H1 (cell line): Measurements from ENCODE around the gene FAM222B. TPM values are rescaled to one million over a fixed set of nuclear protein-coding genes. Genes with fewer than 3 reads are reported as not detected.

Source experiments
- CTCF ChIA-PET: fragments of 300-600 bp; sonication (Branson Sonifier 250); formaldehyde crosslinking; loops from one replicate; lab custom pipeline; 2021; ENCODE audit not compliant: partially characterized antibody; lab: Charles Lee
- POLR2A ChIA-PET: fragments of 300-600 bp; sonication (Branson Sonifier 250); formaldehyde crosslinking; loops from one replicate; lab custom pipeline; 2021; ENCODE audit warnings: inconsistent platforms; ENCODE audit not compliant: partially characterized antibody; lab: Charles Lee
- DNase-seq, 2 experiments: peaks; one replicate each; pipeline versions ENCODE4 v3.0.0 to v3.0.0-alpha.2; 2010 to 2022; ENCODE audit warnings: low spot score in 2 of 2, low read depth in 1 of 2, mixed read lengths in 1 of 2
- FAIRE-seq: peaks from 2 replicates; lab custom pipeline; 2011; peaks lifted over from hg19 to GRCh38; lab: Jason Lieb, UNC
- H2AFZ ChIP-seq: 2 replicates; pipeline ENCODE4 v1.8.1; 2012; ENCODE audit warnings: low read length, inconsistent platforms
- H2AK5ac ChIP-seq: 2 replicates; pipeline ENCODE4 v1.6.1; 2013; ENCODE audit warnings: low read depth, low read length
- H2BK120ac ChIP-seq: replicated peaks from 2 replicates; pipeline ENCODE3; 2013; ENCODE audit warnings: low read depth, low read length, inconsistent platforms
- H2BK12ac ChIP-seq: 2 replicates; pipeline ENCODE4 v1.6.1; 2013; ENCODE audit warnings: low read depth, low read length
- H2BK15ac ChIP-seq: 2 replicates; pipeline ENCODE4 v1.6.1; 2013; ENCODE audit warnings: low read length
- H2BK20ac ChIP-seq: 2 replicates; pipeline ENCODE4 v1.6.1; 2013; ENCODE audit warnings: low read length
- H2BK5ac ChIP-seq: 2 replicates; pipeline ENCODE4 v1.6.1; 2013; ENCODE audit warnings: low read depth, low read length
- H3K14ac ChIP-seq: 2 replicates; pipeline ENCODE4 v1.6.1; 2013; ENCODE audit warnings: inconsistent platforms; ENCODE audit not compliant: insufficient read length
- H3K18ac ChIP-seq: 2 replicates; pipeline ENCODE4 v1.6.1; 2013; ENCODE audit warnings: low read length; ENCODE audit errors: extremely low read depth
- H3K23ac ChIP-seq: 2 replicates; pipeline ENCODE4 v1.6.1; 2013; ENCODE audit warnings: inconsistent platforms; ENCODE audit not compliant: insufficient read length
- H3K23me2 ChIP-seq: 2 replicates; pipeline ENCODE4 v1.6.1; 2013; ENCODE audit warnings: low read depth, low read length
- H3K27ac ChIP-seq: 2 replicates; pipeline ENCODE4 v1.6.1; 2011; ENCODE audit warnings: low read depth, low read length, inconsistent platforms
- H3K27me3 ChIP-seq, 4 experiments: replicated peaks in 1 of 4; 1 replicate in 1 of 4; 2 replicates in 3 of 4; pipeline versions ENCODE4 v1.6.1 to v1.8.1; 2011 to 2013; ENCODE audit warnings: low read length in 3 of 4, mild to moderate bottlenecking in 3 of 4, inconsistent platforms in 2 of 4, mixed read lengths in 2 of 4, moderate library complexity in 1 of 4; ENCODE audit not compliant: control insufficient read depth in 3 of 4, insufficient read depth in 3 of 4; ENCODE audit errors: extremely low read depth in 1 of 4
- H3K36me3 ChIP-seq, 4 experiments: 2 replicates each; pipeline versions ENCODE4 v1.6.1 to v1.8.1; 2011 to 2013; ENCODE audit warnings: mild to moderate bottlenecking in 4 of 4, low read length in 3 of 4, moderate library complexity in 2 of 4, control low read depth in 1 of 4, inconsistent platforms in 1 of 4; ENCODE audit not compliant: insufficient read depth in 4 of 4, control insufficient read depth in 2 of 4
- H3K4ac ChIP-seq: replicated peaks from 2 replicates; pipeline ENCODE3; 2013; ENCODE audit warnings: low read length, low read depth, mixed read lengths, inconsistent platforms; ENCODE audit not compliant: insufficient read length
- H3K4me1 ChIP-seq, 4 experiments: replicated peaks in 1 of 4; 1 replicate in 1 of 4; 2 replicates in 3 of 4; pipeline versions ENCODE4 v1.6.1 to v1.8.1; 2011 to 2013; ENCODE audit warnings: low read length in 3 of 4, inconsistent platforms in 2 of 4, mixed read lengths in 1 of 4; ENCODE audit not compliant: insufficient read depth in 4 of 4, control insufficient read depth in 3 of 4
- H3K4me2 ChIP-seq, 2 experiments: 2 replicates each; pipeline versions ENCODE4 v1.6.1 to v1.8.1; 2011 to 2013; ENCODE audit warnings: low read depth in 2 of 2, low read length in 2 of 2, control low read depth in 1 of 2, inconsistent platforms in 1 of 2, mild to moderate bottlenecking in 1 of 2; ENCODE audit not compliant: insufficient read depth in 1 of 2
- H3K4me3 ChIP-seq, 4 experiments: fragments of 200-600, 300-600 bp in 1 of 4; sonication (generic), shearing (Covaris generic), sonication (Bioruptor Twin) in 1 of 4; 2 replicates each; pipeline versions ENCODE4 v1.5.1 to v1.8.1; 2011 to 2016; ENCODE audit warnings: low read length in 4 of 4, low read depth in 3 of 4, control low read depth in 2 of 4, inconsistent platforms in 2 of 4, mild to moderate bottlenecking in 2 of 4, mixed read lengths in 1 of 4, moderate library complexity in 1 of 4; ENCODE audit not compliant: insufficient read depth in 2 of 4; ENCODE audit errors: extremely low read depth in 1 of 4
- H3K56ac ChIP-seq: replicated peaks from 2 replicates; pipeline ENCODE3; 2013; ENCODE audit warnings: low read depth, mild to moderate bottlenecking, mixed read lengths, low read length, inconsistent platforms; ENCODE audit not compliant: insufficient read length
- H3K79me1 ChIP-seq: 2 replicates; pipeline ENCODE4 v1.6.1; 2013; ENCODE audit warnings: low read depth, low read length, control low read depth
- H3K79me2 ChIP-seq, 2 experiments: 2 replicates each; pipeline versions ENCODE4 v1.6.1 to v1.8.1; 2012 to 2013; ENCODE audit warnings: low read length in 2 of 2, mild to moderate bottlenecking in 2 of 2, inconsistent platforms in 1 of 2; ENCODE audit not compliant: insufficient read depth in 2 of 2, control insufficient read depth in 1 of 2
- H3K9ac ChIP-seq, 4 experiments: replicated peaks in 1 of 4; 1 replicate in 1 of 4; 2 replicates in 3 of 4; pipeline versions ENCODE4 v1.6.1 to v1.8.1; 2011 to 2013; ENCODE audit warnings: low read depth in 3 of 4, low read length in 3 of 4, control low read depth in 2 of 4, mild to moderate bottlenecking in 2 of 4, moderate library complexity in 2 of 4, inconsistent platforms in 1 of 4; ENCODE audit errors: extremely low read depth in 1 of 4
- H3K9me3 ChIP-seq, 2 experiments: 2 replicates each; pipeline versions ENCODE4 v1.6.1 to v1.8.1; 2012 to 2013; ENCODE audit warnings: mild to moderate bottlenecking in 2 of 2, moderate library complexity in 2 of 2, control low read depth in 1 of 2, inconsistent platforms in 1 of 2, low read depth in 1 of 2, low read length in 1 of 2, mixed read lengths in 1 of 2; ENCODE audit not compliant: insufficient read depth in 2 of 2
- H4K20me1 ChIP-seq, 2 experiments: replicated peaks in 1 of 2; 2 replicates each; pipeline versions ENCODE3 to v1.8.1; 2011 to 2013; ENCODE audit warnings: inconsistent platforms in 2 of 2, low read length in 2 of 2, mild to moderate bottlenecking in 1 of 2; ENCODE audit not compliant: insufficient read depth in 2 of 2, control insufficient read depth in 1 of 2
- H4K5ac ChIP-seq: 2 replicates; pipeline ENCODE4 v1.6.1; 2013; ENCODE audit warnings: low read length, low read depth, mixed read lengths, inconsistent platforms; ENCODE audit not compliant: insufficient read length
- H4K8ac ChIP-seq: 2 replicates; pipeline ENCODE4 v1.8.0; 2013; ENCODE audit warnings: mild to moderate bottlenecking, moderate library complexity, low read length, inconsistent platforms; ENCODE audit not compliant: insufficient read depth; ENCODE audit errors: extremely low read depth
- H4K91ac ChIP-seq: replicated peaks from 2 replicates; pipeline ENCODE3; 2013; ENCODE audit warnings: low read length, mixed read lengths, inconsistent platforms; ENCODE audit not compliant: insufficient read length
- CTCF ChIP-seq, 3 experiments: IDR thresholded peaks; 1 replicate in 2 of 3; 2 replicates in 1 of 3; pipeline versions ENCODE4 v1.5.1 to v1.6.1; 2011; ENCODE audit warnings: low read length in 3 of 3, mild to moderate bottlenecking in 3 of 3, inconsistent platforms in 2 of 3, low read depth in 1 of 3, moderate library complexity in 1 of 3; ENCODE audit not compliant: insufficient read depth in 1 of 3; ENCODE audit errors: control extremely low read depth in 1 of 3
- GABPA ChIP-seq: IDR thresholded peaks from 2 replicates; pipeline ENCODE4 v1.6.1; 2011; ENCODE audit warnings: mild to moderate bottlenecking, low read length, moderate library complexity, borderline replicate concordance; ENCODE audit not compliant: insufficient read depth
- RAD21 ChIP-seq, 2 experiments: IDR thresholded peaks in 1 of 2; conservative IDR thresholded peaks in 1 of 2; 2 replicates each; pipeline ENCODE4 v1.6.1; 2011; ENCODE audit warnings: low read depth in 2 of 2, low read length in 2 of 2, improper control_type of control experiment in 1 of 2, inconsistent platforms in 1 of 2, mild to moderate bottlenecking in 1 of 2, moderate library complexity in 1 of 2
- SIN3A ChIP-seq, 2 experiments: IDR thresholded peaks in 1 of 2; conservative IDR thresholded peaks in 1 of 2; 2 replicates each; pipeline ENCODE4 v1.6.1; 2011 to 2012; ENCODE audit warnings: low read length in 2 of 2, improper control_type of control experiment in 1 of 2, low read depth in 1 of 2, mild to moderate bottlenecking in 1 of 2
- SIRT6 ChIP-seq: IDR thresholded peaks from one replicate; pipeline ENCODE4 v1.7.1; 2012; ENCODE audit warnings: low read length, inconsistent platforms
- SP2 ChIP-seq: IDR thresholded peaks from 2 replicates; pipeline ENCODE4 v1.6.1; 2012; ENCODE audit warnings: mild to moderate bottlenecking, low read length, inconsistent platforms
- TAF1 ChIP-seq: IDR thresholded peaks from 2 replicates; pipeline ENCODE4 v1.6.1; 2011; ENCODE audit warnings: mild to moderate bottlenecking, low read depth, low read length
- TEAD4 ChIP-seq: IDR thresholded peaks from 2 replicates; pipeline ENCODE4 v1.6.1; 2012; ENCODE audit warnings: low read depth, low read length, inconsistent platforms, mixed read lengths
- WGBS, 2 experiments: shearing (Covaris generic) in 1 of 2; methylation state at CpG; one replicate each; pipeline versions ENCODE4 v1.1.6 to v1.1.7; 2013 to 2015; ENCODE audit warnings: low lambda C conversion rate in 2 of 2, mixed read lengths in 2 of 2, inconsistent platforms in 1 of 2, low coverage in 1 of 2, missing lambda C conversion rate in 1 of 2; ENCODE audit not compliant: insufficient replicate concordance in 2 of 2, insufficient coverage in 1 of 2, insufficient read length in 1 of 2; ENCODE audit errors: extremely low coverage in 1 of 2, missing lambda C conversion rate in 1 of 2; 5-methylcytosine and 5-hydroxymethylcytosine counted together
- polyA plus RNA-seq, 7 experiments: library from polyadenylated mRNA; depleted of rRNA in 3 of 7; stranded (reverse) in 5 of 7; unstranded in 2 of 7; fragments of >200 nt in 5 of 7; fragments of 200-250 nt in 2 of 7; gene quantifications; 1 replicate in 5 of 7; 2 replicates in 1 of 7; 4 replicates in 1 of 7; pipeline versions ENCODE4 v1.2.1 to v1.2.3, GENCODE V29; 2011 to 2013; ENCODE audit warnings: missing spikeins in 2 of 7, mixed read lengths in 2 of 7
- total RNA-seq: library from RNA; stranded (reverse); fragmentation: NEBNext Ultra II Directional; extraction: Animal tissue kit (Norgen Biotek cat#: 25700); gene quantifications from 2 replicates; pipeline ENCODE4 v1.2.1, GENCODE V29; 2021

The FAM222B gene
- total and polyA plus RNA-seq, 2 of the 8 experiments (the other 6 are each of a cell fraction or from before 2014, with no cell fraction given): 42.1 to 81.7 TPM

GRCh38 chr17:28878981-28879380 is 36.4 kb upstream of the FAM222B start:
- no peak overlapping the region for H3K9ac ChIP-seq
- ChIA-PET POLR2A (interaction anchor here (0.6 to 2.3 kb wide), 16 partner anchors 8 to 238 kb away, joined by 3 to 13 read pairs (median 4); partner anchors contain the start of gene RPL23A), CTCF (interaction anchor here (0.6 to 5.7 kb wide), 41 partner anchors 9 to 261 kb away, joined by 3 to 73 read pairs (median 5); partner anchors contain the start of genes FAM222B, FLOT2 and TLCD1)
- no peak overlapping the region for H3K56ac ChIP-seq
- TF ChIP-seq SIN3A (conservative IDR thresholded peaks at IDR 0.05 in 1 of 2, IDR thresholded peaks at IDR 0.05 in 1 of 2; ENCODE audit: low read depth in 1 of 2, low read length in 2 of 2) (peak in 1 of 2 experiments; percentile 68; a peak in 2 of 4 replicates), CTCF (IDR thresholded peaks at IDR 0.05; ENCODE audit: control extremely low read depth in 1 of 3, insufficient read depth in 1 of 3, low read depth in 1 of 3, low read length in 3 of 3) (peak; percentile 81 to 96 (median 85)), RAD21 (IDR thresholded peaks at IDR 0.05 in 1 of 2, conservative IDR thresholded peaks at IDR 0.05 in 1 of 2; ENCODE audit: low read depth in 2 of 2, low read length in 2 of 2) (peak; percentile 90 to 94), SIRT6 (no peak), GABPA (no peak), TEAD4 (peak; percentile 98), SP2 (no peak), TAF1 (0 out of 2 replicates have a peak, but pooled peaks have one; percentile 34)
- H3K18ac ChIP-seq: no peak overlapping the region
- H3K4ac ChIP-seq: no peak overlapping the region
- 55% methylated on average over 4 of the region's 4 CpGs; no CpG with 5 or more reads in 1 of the 2 experiments for WGBS, 2 experiments
- no peak overlapping the region for H4K91ac ChIP-seq
- no peak overlapping the region for H2BK5ac ChIP-seq
- no peak overlapping the region for H2AFZ ChIP-seq
- no peaks in the 10 kb centered on the region; the same call in 1 of the 2 replicates for H3K79me1 ChIP-seq
- peak; percentile 96 for FAIRE-seq
- no peak overlapping the region for H3K23ac ChIP-seq
- H3K4me3 ChIP-seq: no peak overlapping the region
- no peak overlapping the region for H2AK5ac ChIP-seq
- 0 out of 2 replicates have a peak overlapping the region, but pooled peaks have one; percentile 14 for H2BK12ac ChIP-seq
- H3K23me2 ChIP-seq: no peaks in the 10 kb centered on the region
- H3K27me3 ChIP-seq: no peaks in the 10 kb centered on the region; a peak in 1 of 7 replicates
- H4K8ac ChIP-seq: no peak overlapping the region
- peak; percentile 67 to 75 for DNase-seq
- no peak overlapping the region for H2BK20ac ChIP-seq
- H3K4me2 ChIP-seq: no peak overlapping the region
- H3K14ac ChIP-seq: no peak overlapping the region
- H3K79me2 ChIP-seq: no peaks in the 10 kb centered on the region
- H2BK15ac ChIP-seq: no peak overlapping the region
- no peak overlapping the region for H3K27ac ChIP-seq
- no peak overlapping the region for H2BK120ac ChIP-seq
- no peaks in the 10 kb centered on the region for H3K9me3 ChIP-seq
- no peaks in the 10 kb centered on the region for H4K20me1 ChIP-seq
- no peaks in the 10 kb centered on the region; a peak in 3 of 7 replicates for H3K4me1 ChIP-seq
- H4K5ac ChIP-seq: no peak overlapping the region
- H3K36me3 ChIP-seq: peaks cover 9 to 34% (median 21%) of the 10 kb centered on the region in 4 experiments; a peak in 6 of 8 replicates
